Measurements from ENCODE around the gene RAB36.

DNA sequence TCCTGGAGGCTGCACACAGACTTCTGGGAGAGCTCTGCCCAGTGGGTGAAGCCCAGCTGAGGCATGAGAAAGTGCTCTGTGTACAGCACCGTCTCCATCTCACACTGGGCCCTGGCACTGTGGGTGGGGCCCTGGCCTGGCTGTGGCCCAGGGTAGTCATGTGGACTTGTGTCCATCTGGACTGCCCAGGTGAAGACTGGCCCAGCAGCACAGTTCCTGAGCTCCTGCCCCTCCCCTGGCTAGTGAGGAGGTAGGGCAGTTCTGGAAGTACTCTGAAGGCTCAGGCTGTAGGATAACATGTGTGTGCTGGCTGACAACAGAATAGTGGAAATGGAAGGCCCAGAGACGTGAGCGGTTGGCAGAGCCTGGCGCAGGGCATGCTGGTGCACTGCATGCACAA lies 38.9 kb upstream of the RAB36 start:
- TF ChIP-seq, protein P1, sequence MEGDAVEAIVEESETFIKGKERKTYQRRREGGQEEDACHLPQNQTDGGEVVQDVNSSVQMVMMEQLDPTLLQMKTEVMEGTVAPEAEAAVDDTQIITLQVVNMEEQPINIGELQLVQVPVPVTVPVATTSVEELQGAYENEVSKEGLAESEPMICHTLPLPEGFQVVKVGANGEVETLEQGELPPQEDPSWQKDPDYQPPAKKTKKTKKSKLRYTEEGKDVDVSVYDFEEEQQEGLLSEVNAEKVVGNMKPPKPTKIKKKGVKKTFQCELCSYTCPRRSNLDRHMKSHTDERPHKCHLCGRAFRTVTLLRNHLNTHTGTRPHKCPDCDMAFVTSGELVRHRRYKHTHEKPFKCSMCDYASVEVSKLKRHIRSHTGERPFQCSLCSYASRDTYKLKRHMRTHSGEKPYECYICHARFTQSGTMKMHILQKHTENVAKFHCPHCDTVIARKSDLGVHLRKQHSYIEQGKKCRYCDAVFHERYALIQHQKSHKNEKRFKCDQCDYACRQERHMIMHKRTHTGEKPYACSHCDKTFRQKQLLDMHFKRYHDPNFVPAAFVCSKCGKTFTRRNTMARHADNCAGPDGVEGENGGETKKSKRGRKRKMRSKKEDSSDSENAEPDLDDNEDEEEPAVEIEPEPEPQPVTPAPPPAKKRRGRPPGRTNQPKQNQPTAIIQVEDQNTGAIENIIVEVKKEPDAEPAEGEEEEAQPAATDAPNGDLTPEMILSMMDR (conservative IDR thresholded peaks at IDR 0.05 in 1 of 2, IDR thresholded peaks at IDR 0.05 in 1 of 2; ENCODE audit: extremely low read depth in 1 of 2, insufficient read depth in 1 of 2, low read depth in 1 of 2, low read length in 2 of 2), result no peak
- no peak for TF ChIP-seq EZH2 (IDR thresholded peaks at IDR 0.05; ENCODE audit: borderline replicate concordance, low read length)
